GM12875 (cell line): Measurements from ENCODE around the gene LYRM4.

Source experiments
- H3K4me3 ChIP-seq: one replicate; pipeline ENCODE4 v1.5.1; 2011; ENCODE audit warnings: low read depth, low read length, control low read depth
- TF ChIP-seq, protein P1 (sequence below): IDR thresholded peaks from 2 replicates; pipeline ENCODE4 v1.5.1; 2011; ENCODE audit warnings: low read depth, mild to moderate bottlenecking, control low read depth, inconsistent platforms, low read length, moderate library complexity, borderline replicate concordance; ENCODE audit not compliant: insufficient read depth

The LYRM4 gene

DNA sequence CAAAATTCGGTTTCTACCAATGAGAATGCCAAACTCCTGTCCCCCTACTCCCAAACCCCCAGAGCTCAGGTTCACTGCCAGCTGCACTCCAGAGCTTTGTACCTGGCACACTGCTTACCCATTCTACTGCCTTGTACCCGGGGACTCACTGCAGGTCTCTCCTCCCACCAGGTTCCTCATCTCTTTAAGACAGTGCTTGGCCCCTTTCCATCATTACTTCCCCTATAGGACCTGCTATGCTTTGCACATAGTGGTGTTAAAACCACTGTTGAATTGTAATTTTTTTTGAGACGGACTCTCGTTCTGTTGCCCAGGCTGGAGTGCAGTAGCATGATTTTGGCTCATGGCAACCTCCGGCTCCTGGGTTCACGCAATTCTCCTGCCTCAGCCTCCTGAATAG, 25.9 kb downstream of the LYRM4 start:
- TF ChIP-seq, protein P1, sequence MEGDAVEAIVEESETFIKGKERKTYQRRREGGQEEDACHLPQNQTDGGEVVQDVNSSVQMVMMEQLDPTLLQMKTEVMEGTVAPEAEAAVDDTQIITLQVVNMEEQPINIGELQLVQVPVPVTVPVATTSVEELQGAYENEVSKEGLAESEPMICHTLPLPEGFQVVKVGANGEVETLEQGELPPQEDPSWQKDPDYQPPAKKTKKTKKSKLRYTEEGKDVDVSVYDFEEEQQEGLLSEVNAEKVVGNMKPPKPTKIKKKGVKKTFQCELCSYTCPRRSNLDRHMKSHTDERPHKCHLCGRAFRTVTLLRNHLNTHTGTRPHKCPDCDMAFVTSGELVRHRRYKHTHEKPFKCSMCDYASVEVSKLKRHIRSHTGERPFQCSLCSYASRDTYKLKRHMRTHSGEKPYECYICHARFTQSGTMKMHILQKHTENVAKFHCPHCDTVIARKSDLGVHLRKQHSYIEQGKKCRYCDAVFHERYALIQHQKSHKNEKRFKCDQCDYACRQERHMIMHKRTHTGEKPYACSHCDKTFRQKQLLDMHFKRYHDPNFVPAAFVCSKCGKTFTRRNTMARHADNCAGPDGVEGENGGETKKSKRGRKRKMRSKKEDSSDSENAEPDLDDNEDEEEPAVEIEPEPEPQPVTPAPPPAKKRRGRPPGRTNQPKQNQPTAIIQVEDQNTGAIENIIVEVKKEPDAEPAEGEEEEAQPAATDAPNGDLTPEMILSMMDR = no peak
- no peak overlapping the region for H3K4me3 ChIP-seq

DNA sequence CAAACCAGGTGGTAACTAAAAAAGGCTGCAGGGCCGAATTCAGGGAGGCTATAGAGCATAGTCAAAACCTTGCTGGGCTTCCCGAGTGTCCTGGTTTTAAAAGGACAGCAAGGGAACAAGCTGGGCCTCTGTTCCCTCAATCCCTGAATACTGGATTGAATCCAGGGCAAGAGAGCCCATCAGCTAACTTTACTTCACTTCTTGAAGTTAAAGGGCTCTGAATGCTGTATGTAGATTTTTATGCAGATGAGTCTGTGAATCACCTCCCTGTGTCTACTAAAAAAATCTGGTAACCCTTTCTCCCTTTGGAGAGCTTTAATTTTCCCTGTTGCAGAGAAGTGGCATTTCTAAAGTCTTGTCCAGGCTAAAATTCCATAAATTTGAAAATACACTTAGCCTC, 29.5 kb downstream of the LYRM4 start:
- H3K4me3 ChIP-seq = no peak overlapping the region
- TF ChIP-seq, protein P1 = no peak

DNA sequence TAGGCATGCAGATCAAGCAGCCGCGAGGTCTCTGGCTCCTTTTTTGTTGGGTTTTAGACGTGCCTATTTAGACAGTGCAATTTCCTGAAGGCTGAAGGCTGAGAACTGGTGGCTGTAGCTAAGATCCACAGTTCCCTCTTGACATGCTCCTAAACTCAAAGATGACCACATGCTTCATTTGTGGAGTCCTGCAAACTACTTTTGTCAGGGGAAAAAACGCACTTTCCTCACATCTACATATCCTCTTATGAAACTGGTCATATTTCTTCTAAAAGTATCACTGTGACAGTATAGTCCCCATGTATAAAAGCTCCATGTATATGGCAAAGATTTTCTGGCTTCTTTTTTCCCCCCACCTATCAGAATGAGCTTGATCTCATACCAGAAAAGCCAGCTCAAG, 30.7 kb downstream of the LYRM4 start:
- H3K4me3 ChIP-seq = no peak overlapping the region
- TF ChIP-seq, protein P1 = no peak

DNA sequence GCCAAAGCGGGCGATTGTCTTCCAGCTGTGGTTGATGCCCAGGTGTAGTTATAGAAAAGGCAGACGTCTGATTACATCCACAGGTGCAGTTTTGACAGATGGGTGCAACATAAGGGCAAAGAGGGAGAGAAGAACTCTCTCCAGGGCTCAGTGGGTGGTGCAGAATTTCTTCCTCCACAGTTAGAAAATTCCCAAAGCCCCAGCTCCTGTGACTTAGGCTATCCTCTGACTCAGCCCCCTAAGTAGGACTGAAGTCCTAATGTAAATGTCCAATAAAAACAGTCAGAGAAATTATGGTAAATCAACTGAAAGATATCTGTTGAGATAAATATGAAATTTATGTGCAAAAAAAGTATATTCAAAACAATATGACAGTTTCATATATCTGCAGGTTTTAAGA, 31.4 kb downstream of the LYRM4 start:
- TF ChIP-seq, protein P1 = no peak
- H3K4me3 ChIP-seq = no peak overlapping the region

DNA sequence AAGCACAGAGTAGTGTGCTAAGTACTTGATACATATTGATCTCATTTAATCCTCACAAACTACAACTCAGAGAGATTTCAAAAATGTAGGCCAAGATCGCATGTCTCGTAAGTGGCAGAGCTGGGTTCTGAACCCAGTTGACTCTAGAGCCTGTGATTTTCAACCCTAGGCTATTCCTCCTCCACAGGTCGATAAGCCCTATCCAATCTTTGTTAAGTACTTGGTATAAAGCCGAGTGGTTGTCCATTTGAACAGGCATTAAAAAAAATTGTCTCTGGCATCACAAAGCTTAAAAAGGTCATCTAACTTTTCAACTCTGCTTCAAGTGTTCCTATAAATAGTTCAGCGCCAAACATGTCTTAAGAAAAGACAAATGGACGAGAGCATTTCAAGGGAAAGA, 37.4 kb downstream of the LYRM4 start:
- TF ChIP-seq, protein P1 = no peak
- H3K4me3 ChIP-seq = no peak overlapping the region

DNA sequence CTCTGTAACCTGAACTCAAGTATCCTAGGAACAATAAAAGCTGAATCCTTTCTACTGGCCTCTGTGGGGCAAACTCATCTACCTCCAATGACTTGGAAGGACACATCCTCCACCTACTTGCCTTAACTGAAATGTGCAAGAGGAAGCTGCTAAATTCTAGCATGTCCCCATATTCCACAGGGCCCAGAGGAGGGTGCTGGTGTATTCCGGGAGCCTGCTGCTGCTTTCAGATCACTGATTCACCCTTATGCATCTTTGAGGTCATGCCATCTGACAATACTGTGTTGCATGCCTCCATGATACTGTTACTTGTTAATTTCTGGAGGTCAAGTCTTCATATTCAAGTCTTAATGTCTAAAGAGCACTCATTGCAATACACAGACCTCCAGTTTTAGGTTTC, 40.3 kb downstream of the LYRM4 start:
- TF ChIP-seq, protein P1 = no peak
- H3K4me3 ChIP-seq = no peak overlapping the region

DNA sequence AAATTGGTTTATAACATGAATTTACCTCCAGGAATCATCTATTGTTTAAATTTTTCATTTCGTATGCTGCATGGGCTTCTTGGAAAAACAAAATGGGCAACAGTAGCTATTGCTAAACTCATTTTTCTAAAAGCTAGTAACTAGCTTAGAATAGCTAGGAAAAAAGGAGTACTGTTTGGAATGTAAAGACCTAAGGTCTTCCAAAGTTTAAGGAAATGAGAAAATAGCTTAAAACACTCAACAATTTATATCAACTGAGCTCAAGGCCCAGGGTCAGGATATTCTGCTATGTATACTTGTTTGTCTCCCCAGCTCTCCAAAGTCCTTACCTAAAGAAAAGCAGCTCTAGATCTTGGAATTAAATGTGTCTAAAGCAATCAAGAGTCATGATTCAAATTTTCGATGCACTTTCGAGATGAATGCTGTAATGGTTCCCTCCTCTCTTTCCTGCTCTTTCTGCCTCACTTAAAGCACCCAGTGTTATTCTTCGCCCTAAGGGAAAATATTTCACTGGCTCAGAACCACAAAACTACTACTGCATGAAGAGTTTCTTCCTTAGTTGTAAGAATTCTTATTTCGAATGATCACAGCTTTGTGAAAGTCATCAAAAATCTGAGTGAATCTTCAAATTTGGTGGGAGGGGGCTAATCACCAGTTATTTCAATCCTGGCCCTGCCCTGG, 41.6 kb downstream of the LYRM4 start:
- TF ChIP-seq, protein P1 = no peak
- H3K4me3 ChIP-seq = no peak overlapping the region
